DOHH2 (cell line): ENCODE measurements around the gene INPP4A.

Experiments
- H3F3A ChIP-seq: fragments of 200-600 bp; sonication (generic), shearing (Covaris generic); 2 replicates; pipeline ENCODE4 v1.6.0; 2016; ENCODE audit warnings: antibody characterized with exemption, mild to moderate bottlenecking; ENCODE audit not compliant: control insufficient read depth, insufficient read depth
- H3K27ac ChIP-seq: fragments of 200-600 bp; sonication (generic); 2 replicates; pipeline ENCODE4 v1.5.1; 2014; ENCODE audit warnings: low read depth, mild to moderate bottlenecking, low read length, moderate library complexity
- H3K27me3 ChIP-seq: fragments of 200-600 bp; sonication (generic); 2 replicates; pipeline ENCODE4 v1.6.1; 2014; ENCODE audit warnings: mild to moderate bottlenecking, low read length, mixed read lengths; ENCODE audit not compliant: control insufficient read depth
- H3K36me3 ChIP-seq: fragments of 200-600 bp; sonication (generic); 2 replicates; pipeline ENCODE4 v1.6.1; 2014; ENCODE audit warnings: mild to moderate bottlenecking, low read length, moderate library complexity, mixed read lengths; ENCODE audit not compliant: control insufficient read depth
- H3K4me1 ChIP-seq: fragments of 200-600 bp; sonication (generic); 2 replicates; pipeline ENCODE4 v1.6.1; 2014; ENCODE audit warnings: mild to moderate bottlenecking, low read length, mixed read lengths; ENCODE audit not compliant: control insufficient read depth
- H3K4me2 ChIP-seq: fragments of 200-600 bp; sonication (generic); 2 replicates; pipeline ENCODE4 v1.6.0; 2014; ENCODE audit warnings: mild to moderate bottlenecking, low read length, moderate library complexity
- H3K4me3 ChIP-seq: fragments of 200-600 bp; sonication (generic); 2 replicates; pipeline ENCODE4 v1.5.1; 2014; ENCODE audit warnings: mild to moderate bottlenecking, low read length, mixed read lengths
- H3K79me2 ChIP-seq: fragments of 200-600 bp; sonication (generic); 2 replicates; pipeline ENCODE4 v1.6.1; 2014; ENCODE audit warnings: mild to moderate bottlenecking, low read length, mixed read lengths; ENCODE audit not compliant: control insufficient read depth
- H3K9me2 ChIP-seq: fragments of 200-600 bp; sonication (generic); replicated peaks from 2 replicates; pipeline ENCODE4 v1.6.1; 2014; ENCODE audit warnings: mild to moderate bottlenecking, low read length, mixed read lengths; ENCODE audit not compliant: control insufficient read depth
- H3K9me3 ChIP-seq: fragments of 200-600 bp; sonication (generic); 2 replicates; pipeline ENCODE4 v1.6.1; 2014; ENCODE audit warnings: antibody characterized with exemption, low read length, mixed read lengths; ENCODE audit not compliant: control insufficient read depth, insufficient read depth
- H4K20me1 ChIP-seq: fragments of 200-600 bp; sonication (generic); 2 replicates; pipeline ENCODE4 v1.6.0; 2014; ENCODE audit warnings: low read depth, mild to moderate bottlenecking, antibody characterized with exemption, low read length, moderate library complexity; ENCODE audit not compliant: control insufficient read depth, insufficient read depth
- EZH2phosphoT487 ChIP-seq: fragments of 200-600 bp; sonication (generic); IDR thresholded peaks from 2 replicates; pipeline ENCODE4 v1.6.1; 2017; ENCODE audit warnings: borderline replicate concordance, mild to moderate bottlenecking, antibody characterized with exemption, low read length, moderate library complexity, mixed read lengths
- TF ChIP-seq, protein P1 (sequence below): fragments of 200-600 bp; sonication (generic); IDR thresholded peaks from one replicate; pipeline ENCODE4 v1.5.1; 2014; ENCODE audit warnings: antibody characterized with exemption, mild to moderate bottlenecking, low read depth, low read length; ENCODE audit not compliant: poor library complexity, severe bottlenecking

The INPP4A gene

DNA sequence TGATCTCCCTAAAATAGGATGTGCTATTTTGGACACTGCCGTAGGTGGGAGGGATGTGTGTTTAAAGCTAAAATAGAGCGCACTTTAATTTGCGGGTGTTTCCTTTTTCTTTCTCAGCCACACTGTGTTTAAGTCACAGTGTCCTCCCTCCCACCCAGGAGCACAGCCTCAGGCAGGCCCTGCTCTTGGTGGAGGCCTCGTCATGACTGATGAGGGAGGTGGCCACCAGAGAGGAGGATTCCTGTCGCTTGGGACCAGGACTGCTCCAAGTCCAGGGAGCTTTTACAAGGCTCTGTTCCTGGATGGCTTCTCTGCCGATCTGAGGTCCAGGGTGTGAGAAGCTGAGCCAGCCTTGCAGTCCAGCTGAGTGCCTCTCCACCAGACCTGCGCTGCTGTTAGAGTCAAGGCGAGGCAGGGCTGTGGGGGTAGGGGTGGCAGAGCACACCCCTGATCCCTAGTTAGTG, 33.5 kb downstream of the INPP4A start:
- no peaks in the 10 kb centered on the region for H3K9me3 ChIP-seq
- peaks cover 23% of the 10 kb centered on the region for H3K4me1 ChIP-seq
- H3K4me3 ChIP-seq, result no peak overlapping the region
- H3K27ac ChIP-seq, result no peak overlapping the region
- peaks cover 7% of the 10 kb centered on the region; the same call in 1 of the 2 replicates for H3K79me2 ChIP-seq
- H3K27me3 ChIP-seq, result no peaks in the 10 kb centered on the region
- H3F3A ChIP-seq, result no peaks in the 10 kb centered on the region
- peaks cover 20% of the 10 kb centered on the region for H4K20me1 ChIP-seq
- H3K9me2 ChIP-seq, result no peaks in the 10 kb centered on the region
- TF ChIP-seq EZH2phosphoT487, result no peak
- TF ChIP-seq, protein P1, sequence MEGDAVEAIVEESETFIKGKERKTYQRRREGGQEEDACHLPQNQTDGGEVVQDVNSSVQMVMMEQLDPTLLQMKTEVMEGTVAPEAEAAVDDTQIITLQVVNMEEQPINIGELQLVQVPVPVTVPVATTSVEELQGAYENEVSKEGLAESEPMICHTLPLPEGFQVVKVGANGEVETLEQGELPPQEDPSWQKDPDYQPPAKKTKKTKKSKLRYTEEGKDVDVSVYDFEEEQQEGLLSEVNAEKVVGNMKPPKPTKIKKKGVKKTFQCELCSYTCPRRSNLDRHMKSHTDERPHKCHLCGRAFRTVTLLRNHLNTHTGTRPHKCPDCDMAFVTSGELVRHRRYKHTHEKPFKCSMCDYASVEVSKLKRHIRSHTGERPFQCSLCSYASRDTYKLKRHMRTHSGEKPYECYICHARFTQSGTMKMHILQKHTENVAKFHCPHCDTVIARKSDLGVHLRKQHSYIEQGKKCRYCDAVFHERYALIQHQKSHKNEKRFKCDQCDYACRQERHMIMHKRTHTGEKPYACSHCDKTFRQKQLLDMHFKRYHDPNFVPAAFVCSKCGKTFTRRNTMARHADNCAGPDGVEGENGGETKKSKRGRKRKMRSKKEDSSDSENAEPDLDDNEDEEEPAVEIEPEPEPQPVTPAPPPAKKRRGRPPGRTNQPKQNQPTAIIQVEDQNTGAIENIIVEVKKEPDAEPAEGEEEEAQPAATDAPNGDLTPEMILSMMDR, result no peak
- H3K36me3 ChIP-seq, result no peaks in the 10 kb centered on the region
- H3K4me2 ChIP-seq, result no peak overlapping the region

DNA sequence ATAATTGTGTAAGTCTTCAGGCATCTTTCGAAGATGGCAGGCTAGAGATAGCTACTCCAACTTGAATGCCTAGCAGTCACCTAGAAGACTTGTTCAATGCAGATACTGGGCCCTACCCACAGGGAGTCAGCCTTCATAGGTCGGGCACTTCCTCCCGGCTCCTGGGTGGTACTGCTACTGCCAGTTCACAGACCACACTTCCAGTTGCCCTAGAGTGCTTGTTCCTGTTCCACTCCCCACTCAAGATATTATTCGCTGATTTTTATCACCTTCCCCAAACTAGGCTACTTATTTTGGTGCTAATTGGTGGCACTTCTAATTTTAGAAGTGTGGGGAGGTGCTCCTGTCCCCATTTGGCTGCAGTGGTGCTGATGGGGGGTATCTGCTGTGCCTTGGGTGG, 34.2 kb downstream of the INPP4A start:
- Histone ChIP-seq H3K9me3 (no peaks in the 10 kb centered on the region), H3K4me2 (no peak overlapping the region), H3K4me3 (no peak overlapping the region), H3K79me2 (peaks cover 7% of the 10 kb centered on the region; the same call in 1 of the 2 replicates), H3K27ac (no peak overlapping the region), H3K9me2 (no peaks in the 10 kb centered on the region), H3K36me3 (no peaks in the 10 kb centered on the region), H4K20me1 (peaks cover 24% of the 10 kb centered on the region), H3F3A (no peaks in the 10 kb centered on the region), H3K4me1 (peaks cover 26% of the 10 kb centered on the region), H3K27me3 (no peaks in the 10 kb centered on the region)
- TF ChIP-seq, protein P1, result no peak

DNA sequence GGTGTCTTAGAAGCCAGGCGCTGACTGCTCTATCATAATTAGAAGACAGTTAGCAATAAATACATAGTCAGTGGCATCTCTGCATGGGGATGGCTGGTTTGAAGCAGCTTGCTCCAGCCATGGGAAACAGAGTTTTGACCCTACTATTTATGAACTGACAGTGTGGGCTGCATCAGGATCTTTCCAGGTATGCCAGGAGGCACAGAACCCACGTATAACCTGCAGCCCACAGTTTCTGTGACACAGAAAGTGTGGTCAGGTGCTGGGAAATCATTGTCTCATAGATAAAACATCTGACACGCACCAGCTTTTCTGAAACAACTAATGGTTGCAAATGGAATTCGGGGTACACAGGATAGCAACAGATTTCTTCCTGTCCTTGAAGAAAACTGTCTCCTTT, 34.7 kb downstream of the INPP4A start:
- no peaks in the 10 kb centered on the region for H3K27me3 ChIP-seq
- H3F3A ChIP-seq, result no peaks in the 10 kb centered on the region
- H3K4me3 ChIP-seq, result no peak overlapping the region
- H4K20me1 ChIP-seq, result peaks cover 21% of the 10 kb centered on the region
- H3K79me2 ChIP-seq, result peaks cover 7% of the 10 kb centered on the region; the same call in 1 of the 2 replicates
- no peak overlapping the region for H3K27ac ChIP-seq
- no peak for TF ChIP-seq EZH2phosphoT487
- TF ChIP-seq, protein P1, result no peak
- no peaks in the 10 kb centered on the region for H3K9me2 ChIP-seq
- H3K4me2 ChIP-seq, result no peak overlapping the region
- no peaks in the 10 kb centered on the region for H3K9me3 ChIP-seq
- no peaks in the 10 kb centered on the region for H3K36me3 ChIP-seq
- H3K4me1 ChIP-seq, result peaks cover 26% of the 10 kb centered on the region
